CD4-positive, CD25-positive, alpha-beta regulatory T cell (primary cell): ENCODE measurements around the gene KPNA1. TPM values are rescaled to one million over a fixed set of nuclear protein-coding genes. Genes with fewer than 3 reads are reported as not detected.

Source experiments
- ATAC-seq, 2 donors: fragments of 150-1000 bp; cut with Tn5 transposase; one replicate each; pipeline ENCODE4 v1.10.0; 2021; ENCODE audit warnings: low read depth in 2 of 2, moderate number of reproducible peaks in 2 of 2, moderate library complexity in 1 of 2
- DNase-seq, 3 donors: peaks; one replicate each; pipeline versions ENCODE4 v3.0.0 to v3.0.0-alpha.2; 2012 to 2022; ENCODE audit warnings: mixed read lengths in 1 of 3
- H3K27ac ChIP-seq: one replicate; pipeline ENCODE4 v1.7.0; 2013; ENCODE audit warnings: mild to moderate bottlenecking, low read length; ENCODE audit not compliant: insufficient read depth, poor library complexity, severe bottlenecking
- H3K27me3 ChIP-seq: one replicate; pipeline ENCODE4 v1.7.0; 2013; ENCODE audit warnings: low read length; ENCODE audit not compliant: control insufficient read depth, insufficient read depth
- H3K36me3 ChIP-seq: one replicate; pipeline ENCODE4 v1.7.0; 2013; ENCODE audit warnings: mild to moderate bottlenecking, low read length, moderate library complexity; ENCODE audit not compliant: control insufficient read depth, insufficient read depth
- H3K4me1 ChIP-seq: 2 replicates; pipeline ENCODE4 v1.7.0; 2013; ENCODE audit warnings: mild to moderate bottlenecking, low read length; ENCODE audit not compliant: insufficient read depth, control insufficient read depth, poor library complexity, severe bottlenecking
- H3K4me3 ChIP-seq: one replicate; pipeline ENCODE4 v1.7.0; 2013; ENCODE audit warnings: low read depth, mild to moderate bottlenecking, low read length, moderate library complexity
- H3K9me3 ChIP-seq, 2 experiments: 1 replicate in 1 of 2; 2 replicates in 1 of 2; pipeline ENCODE4 v1.7.0; 2013; ENCODE audit warnings: low read length in 2 of 2, mild to moderate bottlenecking in 1 of 2, moderate library complexity in 1 of 2; ENCODE audit not compliant: control insufficient read depth in 2 of 2
- H3K27ac Mint-ChIP-seq, 3 donors: one replicate each; pipeline ENCODE4 v1.8.0; 2020 to 2022; ENCODE audit warnings: mild to moderate bottlenecking in 3 of 3, mixed read lengths in 3 of 3, moderate library complexity in 2 of 3
- H3K27me3 Mint-ChIP-seq: one replicate; pipeline ENCODE4 v1.8.0; 2022; ENCODE audit warnings: mild to moderate bottlenecking, mixed read lengths
- H3K36me3 Mint-ChIP-seq: one replicate; pipeline ENCODE4 v1.8.0; 2020; ENCODE audit warnings: mixed read lengths
- H3K4me1 Mint-ChIP-seq, 4 donors: one replicate each; pipeline ENCODE4 v1.8.0; 2020 to 2022; ENCODE audit warnings: mixed read lengths in 4 of 4, mild to moderate bottlenecking in 1 of 4
- H3K4me3 Mint-ChIP-seq, 4 donors: one replicate each; pipeline ENCODE4 v1.8.0; 2020 to 2022; ENCODE audit warnings: mild to moderate bottlenecking in 4 of 4, mixed read lengths in 4 of 4, moderate library complexity in 3 of 4
- H3K9me3 Mint-ChIP-seq, 7 donors: one replicate each; pipeline ENCODE4 v1.8.0; 2020 to 2022; ENCODE audit warnings: mixed read lengths in 7 of 7, mild to moderate bottlenecking in 3 of 7, moderate library complexity in 2 of 7
- polyA plus RNA-seq, 4 donors: library from polyadenylated mRNA; unstranded; fragments of 300-500 nt; fragmentation: Illumina TruSeq; gene quantifications; one replicate each; pipeline ENCODE4 v1.2.3, GENCODE V29; 2021
- total RNA-seq: library from RNA; stranded (reverse); gene quantifications from one replicate; pipeline ENCODE4 v1.2.3, GENCODE V29; 2022

The KPNA1 gene
- total and polyA plus RNA-seq, 5 donors from 2014 or later, result 41.4 to 57.8 (median 45.1) TPM

- Histone ChIP-seq H3K9me3 (no peaks in the 10 kb centered on the region), H3K4me1 (no peaks in the 10 kb centered on the region), H3K27me3 (no peaks in the 10 kb centered on the region), H3K4me3 (no peak overlapping the region), H3K36me3 (peaks cover 42% of the 10 kb centered on the region), H3K27ac (no peak overlapping the region)
- peaks cover 0 to 14% (median 0%) of the 10 kb centered on the region in 7 donors for H3K9me3 Mint-ChIP-seq
- H3K27me3 Mint-ChIP-seq, result no peaks in the 10 kb centered on the region
- DNase-seq (no peak), ATAC-seq (no peak)
- peaks cover 68% of the 10 kb centered on the region for H3K36me3 Mint-ChIP-seq
- H3K4me1 Mint-ChIP-seq, result peaks cover 4 to 26% (median 14%) of the 10 kb centered on the region in 4 donors
- no peak overlapping the region for H3K4me3 Mint-ChIP-seq
- peak overlapping the region; percentile 2 to 74 (median 55) for H3K27ac Mint-ChIP-seq
Observed at GRCh38 chr3:122427857-122428471, 86.8 kb downstream of the KPNA1 start.

- H3K36me3 ChIP-seq, result peaks cover 32% of the 10 kb centered on the region
- DNase-seq, result no peak
- peaks cover 14 to 23% (median 17%) of the 10 kb centered on the region in 4 donors for H3K4me1 Mint-ChIP-seq
- ATAC-seq, result no peak
- no peaks in the 10 kb centered on the region for H3K9me3 Mint-ChIP-seq
- no peaks in the 10 kb centered on the region for H3K9me3 ChIP-seq
- H3K4me1 ChIP-seq, result peaks cover 3% of the 10 kb centered on the region
- H3K36me3 Mint-ChIP-seq, result peaks cover 35% of the 10 kb centered on the region
- no peaks in the 10 kb centered on the region for H3K27me3 ChIP-seq
- no peaks in the 10 kb centered on the region for H3K27me3 Mint-ChIP-seq
- no peak overlapping the region for H3K4me3 Mint-ChIP-seq
- no peak overlapping the region for H3K4me3 ChIP-seq
- H3K27ac ChIP-seq, result no peak overlapping the region
- no peak overlapping the region for H3K27ac Mint-ChIP-seq
Observed at GRCh38 chr3:122421836-122422235, 92.9 kb downstream of the KPNA1 start.

- H3K4me3 ChIP-seq, result no peak overlapping the region
- Mint-ChIP-seq H3K27ac (no peak overlapping the region), H3K36me3 (peaks cover 31% of the 10 kb centered on the region), H3K9me3 (no peaks in the 10 kb centered on the region), H3K4me1 (peaks cover 16 to 30% (median 22%) of the 10 kb centered on the region in 4 donors), H3K27me3 (peaks cover 2% of the 10 kb centered on the region), H3K4me3 (no peak overlapping the region)
- peaks cover 10% of the 10 kb centered on the region for H3K4me1 ChIP-seq
- no peak overlapping the region for H3K27ac ChIP-seq
- no peaks in the 10 kb centered on the region for H3K9me3 ChIP-seq
- no peak for DNase-seq
- peaks cover 25% of the 10 kb centered on the region for H3K36me3 ChIP-seq
- no peak for ATAC-seq
- no peaks in the 10 kb centered on the region for H3K27me3 ChIP-seq
Observed at GRCh38 chr3:122421101-122421500, 93.6 kb downstream of the KPNA1 start.

GRCh38 chr3:122416966-122417365 lies 97.8 kb downstream of the KPNA1 start:
- Histone ChIP-seq H3K4me3 (peak overlapping the region; percentile 99), H3K27ac (peak overlapping the region; percentile 96), H3K9me3 (no peaks in the 10 kb centered on the region), H3K4me1 (peaks cover 20% of the 10 kb centered on the region), H3K27me3 (no peaks in the 10 kb centered on the region), H3K36me3 (peaks cover 23% of the 10 kb centered on the region)
- H3K4me1 Mint-ChIP-seq, result peaks cover 33 to 60% (median 47%) of the 10 kb centered on the region in 4 donors
- no peaks in the 10 kb centered on the region for H3K9me3 Mint-ChIP-seq
- ATAC-seq (no peak), DNase-seq (no peak)
- peaks cover 19% of the 10 kb centered on the region for H3K36me3 Mint-ChIP-seq
- peak overlapping the region; percentile 96 to 99 (median 98) for H3K4me3 Mint-ChIP-seq
- H3K27me3 Mint-ChIP-seq, result peaks cover 5% of the 10 kb centered on the region
- peak overlapping the region; percentile 99 to 100 (median 100) for H3K27ac Mint-ChIP-seq

GRCh38 chr3:122415762-122416654 lies 98.7 kb downstream of the KPNA1 start, which contains the start of gene WDR5B:
TSS of gene WDR5B (minus strand) at chr3:122416062. CDS start at chr3:122415528, 534 bp downstream.
- Mint-ChIP-seq H3K4me1 (peaks cover 34 to 61% (median 48%) of the 10 kb centered on the region in 4 donors), H3K36me3 (peaks cover 16% of the 10 kb centered on the region)
- peak within 1 kb of the TSS; percentile 99 for H3K4me3 ChIP-seq

GRCh38 chr3:122415104-122415744 lies 99.5 kb downstream of the KPNA1 start:
- H3K27me3 Mint-ChIP-seq, result peaks cover 5% of the 10 kb centered on the region
- H3K27ac Mint-ChIP-seq, result peak overlapping the region; percentile 99 to 100 (median 100)
- H3K27me3 ChIP-seq, result no peaks in the 10 kb centered on the region
- peaks cover 21% of the 10 kb centered on the region for H3K36me3 Mint-ChIP-seq
- H3K4me3 Mint-ChIP-seq, result peak overlapping the region; percentile 96 to 99 (median 98)
- H3K9me3 Mint-ChIP-seq, result no peaks in the 10 kb centered on the region
- H3K9me3 ChIP-seq, result no peaks in the 10 kb centered on the region
- H3K36me3 ChIP-seq, result peaks cover 29% of the 10 kb centered on the region
- H3K4me1 ChIP-seq, result peaks cover 20% of the 10 kb centered on the region
- DNase-seq, result peak; percentile 28 to 79 (median 51)
- peak overlapping the region; percentile 99 for H3K4me3 ChIP-seq
- peaks cover 34 to 64% (median 49%) of the 10 kb centered on the region in 4 donors for H3K4me1 Mint-ChIP-seq
- H3K27ac ChIP-seq, result peak overlapping the region; percentile 96
- peak; percentile 9 to 18 for ATAC-seq

More at GRCh38 chr3:122415762-122416654, 98.7 kb downstream of the KPNA1 start, which contains the start of gene WDR5B:
- peak within 1 kb of the TSS; percentile 96 for H3K27ac ChIP-seq
- H3K4me3 Mint-ChIP-seq, result peak within 1 kb of the TSS; percentile 96 to 99 (median 98)
- H3K27me3 ChIP-seq, result no peaks in the 10 kb centered on the region
- peak within 1 kb of the TSS; percentile 99 to 100 (median 100) for H3K27ac Mint-ChIP-seq
- H3K36me3 ChIP-seq, result peaks cover 21% of the 10 kb centered on the region
- no peaks in the 10 kb centered on the region for H3K9me3 ChIP-seq
- DNase-seq, result peak; percentile 98 to 99 (median 98)
- peaks cover 20% of the 10 kb centered on the region for H3K4me1 ChIP-seq
- H3K27me3 Mint-ChIP-seq, result peaks cover 5% of the 10 kb centered on the region
- peak; percentile 87 to 90 for ATAC-seq
- H3K9me3 Mint-ChIP-seq, result no peaks in the 10 kb centered on the region

GRCh38 chr3:122414391-122414790 lies 100.3 kb downstream of the KPNA1 start:
- H3K9me3 ChIP-seq, result no peaks in the 10 kb centered on the region
- Mint-ChIP-seq H3K36me3 (peaks cover 26% of the 10 kb centered on the region), H3K27ac (peak overlapping the region in 2 of 3 donors; percentile 59 to 99), H3K9me3 (no peaks in the 10 kb centered on the region), H3K27me3 (peaks cover 5% of the 10 kb centered on the region), H3K4me1 (peaks cover 34 to 64% (median 50%) of the 10 kb centered on the region in 4 donors), H3K4me3 (peak overlapping the region; percentile 83 to 99 (median 97))
- no peak for DNase-seq
- H3K27me3 ChIP-seq, result no peaks in the 10 kb centered on the region
- H3K27ac ChIP-seq, result peak overlapping the region; percentile 34
- no peak for ATAC-seq
- peaks cover 36% of the 10 kb centered on the region for H3K36me3 ChIP-seq
- peak overlapping the region; percentile 99 for H3K4me3 ChIP-seq
- H3K4me1 ChIP-seq, result peaks cover 20% of the 10 kb centered on the region
